Thoracic aorta (tissue), 2 donors: ENCODE measurements around the gene TTC12. TPM values are rescaled to one million over a fixed set of nuclear protein-coding genes. Genes with fewer than 3 reads are reported as not detected.

Experiments
- ATAC-seq: fragments of 150-250 bp; one replicate; pipeline ENCODE4 v1.8.0; 2017; ENCODE audit warnings: low read depth; ENCODE audit not compliant: insufficient number of reproducible peaks, low FRiP score
- DNase-seq: peaks from one replicate; pipeline ENCODE4 v3.0.0-alpha.2; 2020; ENCODE audit warnings: low spot score
- H3K27ac ChIP-seq, 2 donors: fragments of 200-600 bp; sonication (generic); 1 replicate in 1 of 2; 2 replicates in 1 of 2; pipeline ENCODE4 v1.5.1; 2016; ENCODE audit warnings: mild to moderate bottlenecking in 2 of 2, moderate library complexity in 2 of 2
- H3K27me3 ChIP-seq: fragments of 200-600 bp; sonication (generic); replicated peaks from 2 replicates; pipeline ENCODE4 v1.6.0; 2016; ENCODE audit warnings: mild to moderate bottlenecking; ENCODE audit not compliant: insufficient read depth
- H3K36me3 ChIP-seq: fragments of 200-600 bp; sonication (generic); one replicate; pipeline ENCODE4 v1.5.1; 2016
- H3K4me1 ChIP-seq, 2 donors: fragments of 200-600 bp; sonication (generic); 1 replicate in 1 of 2; 2 replicates in 1 of 2; pipeline versions ENCODE4 v1.5.1 to v1.6.0; 2016; ENCODE audit warnings: low read depth in 2 of 2, mild to moderate bottlenecking in 1 of 2; ENCODE audit not compliant: control insufficient read depth in 1 of 2
- H3K4me3 ChIP-seq: fragments of 200-600 bp; sonication (generic); 2 replicates; pipeline ENCODE4 v1.5.1; 2016; ENCODE audit warnings: mild to moderate bottlenecking
- H3K9me3 ChIP-seq: fragments of 200-600 bp; sonication (generic); 2 replicates; pipeline ENCODE4 v1.5.1; 2016
- CTCF ChIP-seq: fragments of 200-600 bp; sonication (generic); IDR thresholded peaks from one replicate; pipeline ENCODE4 v1.5.1; 2019; ENCODE audit warnings: antibody characterized with exemption
- total RNA-seq, 2 donors: library from RNA; depleted of rRNA; stranded (reverse); fragments of >200 nt; gene quantifications; one replicate each; pipeline versions ENCODE4 v1.1.0 to v1.2.3, GENCODE V29; 2016

The TTC12 gene
- total RNA-seq, 2 donors from 2014 or later, result 15.2 to 21.9 TPM

DNA sequence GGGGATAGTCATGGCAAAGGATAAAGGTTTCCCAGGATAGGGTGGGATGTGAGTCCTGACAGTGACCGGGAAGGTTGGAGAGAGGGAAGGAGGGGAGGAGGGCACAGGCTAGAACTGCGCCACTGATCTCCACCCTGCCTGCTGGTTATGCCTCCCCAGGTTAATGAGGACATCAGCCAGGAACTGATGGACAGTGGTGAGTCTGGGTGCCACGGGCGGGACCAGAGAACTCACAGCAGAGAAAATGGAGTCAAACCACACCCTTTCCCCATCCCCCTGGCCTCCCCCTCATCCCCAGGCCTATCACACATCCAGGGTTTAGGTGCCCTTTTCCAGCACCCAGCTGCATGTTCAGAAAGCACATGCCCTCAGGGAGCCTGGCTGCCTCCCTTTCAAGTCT, 83.4 kb downstream of the TTC12 start:
- Histone ChIP-seq H3K4me3 (no peak overlapping the region), H3K4me1 (no peaks in the 10 kb centered on the region), H3K9me3 (no peaks in the 10 kb centered on the region), H3K27me3 (no peaks in the 10 kb centered on the region), H3K36me3 (no peaks in the 10 kb centered on the region), H3K27ac (no peak overlapping the region)
- DNase-seq, result no peak
- no peak for TF ChIP-seq CTCF
- ATAC-seq, result no peak

DNA sequence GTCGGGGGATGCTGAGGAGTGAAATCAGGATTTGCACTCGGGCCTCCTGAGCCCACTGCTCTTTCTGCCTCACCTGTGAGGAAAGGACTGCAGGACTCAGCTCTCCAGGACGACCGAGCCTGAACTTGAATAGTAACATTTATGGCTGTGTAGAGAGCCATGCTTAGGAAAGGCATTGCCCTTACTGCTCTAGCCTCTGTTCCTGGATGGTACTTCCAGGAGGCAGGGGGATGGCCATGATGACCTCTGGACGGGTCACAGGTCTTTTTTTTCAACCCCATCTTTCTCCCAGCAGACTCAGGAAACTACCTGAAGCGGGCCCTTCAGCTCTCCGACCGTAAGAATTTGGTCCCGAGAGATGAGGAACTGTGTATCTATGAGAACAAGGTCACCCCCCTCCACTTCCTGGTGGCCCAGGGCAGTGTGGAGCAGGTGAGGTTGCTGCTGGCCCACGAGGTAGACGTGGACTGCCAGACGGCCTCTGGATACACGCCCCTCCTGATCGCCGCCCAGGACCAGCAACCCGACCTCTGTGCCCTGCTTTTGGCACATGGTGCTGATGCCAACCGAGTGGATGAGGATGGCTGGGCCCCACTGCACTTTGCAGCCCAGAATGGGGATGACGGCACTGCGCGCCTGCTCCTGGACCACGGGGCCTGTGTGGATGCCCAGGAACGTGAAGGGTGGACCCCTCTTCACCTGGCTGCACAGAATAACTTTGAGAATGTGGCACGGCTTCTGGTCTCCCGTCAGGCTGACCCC, 84.5 kb downstream of the TTC12 start:
- no peak overlapping the region for H3K27ac ChIP-seq
- H3K27me3 ChIP-seq, result no peaks in the 10 kb centered on the region
- H3K9me3 ChIP-seq, result no peaks in the 10 kb centered on the region
- H3K36me3 ChIP-seq, result no peaks in the 10 kb centered on the region
- H3K4me1 ChIP-seq, result no peaks in the 10 kb centered on the region
- TF ChIP-seq CTCF, result no peak
- ATAC-seq (no peak), DNase-seq (no peak)
- no peak overlapping the region for H3K4me3 ChIP-seq

DNA sequence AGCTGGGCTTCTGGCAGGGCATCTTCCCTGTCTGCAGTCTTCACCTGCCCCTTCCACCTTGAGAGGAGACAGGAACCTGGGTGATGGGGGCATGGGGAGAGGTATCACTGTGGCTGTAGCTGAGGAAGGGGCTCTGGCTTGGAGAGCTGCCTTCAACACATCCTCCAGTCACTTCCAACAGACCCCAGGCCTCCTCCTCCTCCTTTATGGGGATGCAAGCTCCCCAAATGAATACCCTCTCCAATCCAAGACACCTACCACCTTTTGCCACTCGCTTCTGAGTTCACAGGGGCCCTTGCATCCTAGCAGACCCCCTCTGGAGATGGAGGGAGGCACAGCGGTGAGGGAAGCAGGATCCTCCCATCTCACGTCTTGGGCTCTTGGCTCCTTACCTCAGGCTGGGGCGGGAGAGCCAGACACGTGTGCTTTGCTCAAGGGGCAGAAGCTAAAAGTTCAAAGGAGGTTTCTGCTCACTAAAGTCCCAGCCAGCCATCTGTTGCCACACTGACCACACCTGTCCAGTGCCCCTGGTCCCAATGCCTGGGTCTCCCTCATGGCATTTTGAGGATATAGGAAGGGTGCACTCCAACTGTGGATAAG, 86.3 kb downstream of the TTC12 start:
- Histone ChIP-seq H3K4me3 (no peak overlapping the region), H3K9me3 (no peaks in the 10 kb centered on the region), H3K27me3 (no peaks in the 10 kb centered on the region), H3K4me1 (no peaks in the 10 kb centered on the region), H3K27ac (no peak overlapping the region), H3K36me3 (no peaks in the 10 kb centered on the region)
- DNase-seq (no peak), ATAC-seq (no peak)
- TF ChIP-seq CTCF, result no peak

DNA sequence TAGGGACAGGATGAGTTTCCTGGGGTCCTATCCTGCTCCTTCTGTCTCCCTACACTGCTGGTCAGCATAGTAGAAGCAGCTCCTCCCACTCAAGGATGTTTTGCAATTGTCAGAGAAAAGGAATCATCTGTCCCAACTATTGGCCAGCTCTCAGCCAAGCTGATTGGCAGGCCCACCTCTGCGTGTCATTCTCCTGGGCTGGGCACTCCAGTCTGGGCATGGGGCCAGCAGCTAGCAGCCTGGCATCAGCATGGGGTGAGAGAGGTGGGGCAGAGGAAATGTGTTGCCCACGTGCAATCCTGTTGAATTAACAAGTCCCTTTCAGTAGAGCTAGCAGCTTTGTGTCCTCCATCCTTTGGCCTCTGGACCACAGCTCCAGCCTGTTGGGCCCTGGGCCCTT, 87.3 kb downstream of the TTC12 start:
- H3K27me3 ChIP-seq, result no peaks in the 10 kb centered on the region
- H3K9me3 ChIP-seq, result no peaks in the 10 kb centered on the region
- no peak overlapping the region for H3K27ac ChIP-seq
- H3K36me3 ChIP-seq, result no peaks in the 10 kb centered on the region
- no peak for TF ChIP-seq CTCF
- no peak overlapping the region for H3K4me3 ChIP-seq
- DNase-seq, result no peak
- H3K4me1 ChIP-seq, result no peaks in the 10 kb centered on the region
- peak; percentile 12 for ATAC-seq

DNA sequence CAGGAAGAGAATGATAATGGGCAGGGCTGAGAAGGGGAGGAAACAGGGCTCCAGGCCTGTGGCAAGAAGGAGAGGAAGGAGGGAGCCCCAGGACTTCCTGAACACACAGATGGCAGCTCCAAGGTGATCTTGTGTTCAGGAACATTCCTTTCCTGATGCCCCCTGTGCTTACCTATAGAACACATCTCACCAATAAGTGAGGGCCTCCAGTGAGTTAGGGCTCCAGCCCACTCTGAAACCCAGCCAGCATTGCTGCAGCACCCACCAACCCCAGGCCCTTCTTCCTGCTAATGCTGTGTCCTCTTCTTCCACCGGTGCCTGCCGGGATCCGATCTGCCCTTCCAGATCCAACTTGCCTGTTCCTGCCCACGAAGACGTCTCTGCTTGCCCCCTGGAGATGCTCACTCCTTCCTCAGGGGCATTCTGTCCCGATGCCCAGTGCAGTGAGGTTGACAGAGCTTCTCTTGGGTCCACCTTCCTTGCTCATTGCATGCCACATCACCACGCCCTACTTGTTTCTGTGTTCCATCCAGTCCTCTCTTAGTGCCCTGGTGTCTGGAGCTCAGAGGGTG, 90.6 kb downstream of the TTC12 start:
- H3K36me3 ChIP-seq, result no peaks in the 10 kb centered on the region
- no peaks in the 10 kb centered on the region for H3K9me3 ChIP-seq
- TF ChIP-seq CTCF, result no peak
- DNase-seq, result no peak
- H3K27ac ChIP-seq, result no peak overlapping the region
- no peak overlapping the region for H3K4me3 ChIP-seq
- H3K27me3 ChIP-seq, result no peaks in the 10 kb centered on the region
- ATAC-seq, result no peak
- H3K4me1 ChIP-seq, result no peaks in the 10 kb centered on the region
